Omental fat pad (tissue), 4 donors: ENCODE measurements around the gene CDK5. TPM values are rescaled to one million over a fixed set of nuclear protein-coding genes. Genes with fewer than 3 reads are reported as not detected.
"Not testable (repeated sequence)": the region's sequence is repeated elsewhere in the genome, so short reads cannot be mapped to it uniquely, and the experiment has no call there.

ENCODE experiments used
- ATAC-seq: fragments of 150-250 bp; one replicate; pipeline ENCODE4 v1.9.1; 2016; ENCODE audit warnings: mild to moderate bottlenecking, moderate library complexity; ENCODE audit not compliant: low FRiP score
- DNase-seq: peaks from one replicate; pipeline ENCODE4 v3.0.0-alpha.2; 2019; ENCODE audit warnings: low spot score
- total RNA-seq, 4 donors: library from RNA; depleted of rRNA; stranded (reverse); fragments of >200 nt; gene quantifications; one replicate each; pipeline ENCODE4 v1.1.0, GENCODE V29; 2016
- TF ChIP-seq, protein P1 (sequence below), 3 donors: fragments of 450-650 bp; IDR thresholded peaks; one replicate each; pipeline ENCODE4 v1.5.1; 2016 to 2017; ENCODE audit warnings: antibody characterized with exemption in 3 of 3, mild to moderate bottlenecking in 3 of 3, moderate library complexity in 2 of 3

Gene CDK5
- total RNA-seq, 4 donors from 2014 or later, result 6.1 to 10.4 (median 7.9) TPM

DNA sequence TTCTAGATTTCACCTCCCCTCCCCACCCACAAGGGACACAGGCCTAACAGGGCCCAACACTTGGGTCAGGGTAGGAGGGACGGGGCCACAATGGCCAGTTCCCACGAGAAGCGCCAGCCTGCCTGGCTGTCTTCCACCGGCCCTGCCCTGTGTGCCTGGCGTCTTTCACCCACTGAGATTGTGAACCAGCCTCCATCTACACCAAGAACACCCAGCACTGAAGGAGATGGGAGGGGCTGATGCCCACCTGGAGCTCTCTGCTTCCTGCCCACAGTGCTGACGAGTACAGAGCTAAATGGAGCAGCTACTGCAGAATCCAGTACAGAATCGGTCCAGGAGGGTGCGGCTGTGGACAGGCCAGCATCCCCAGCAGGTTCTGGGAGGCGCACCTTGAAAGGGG is 11.7 kb downstream of the CDK5 start:
- TF ChIP-seq, protein P1, sequence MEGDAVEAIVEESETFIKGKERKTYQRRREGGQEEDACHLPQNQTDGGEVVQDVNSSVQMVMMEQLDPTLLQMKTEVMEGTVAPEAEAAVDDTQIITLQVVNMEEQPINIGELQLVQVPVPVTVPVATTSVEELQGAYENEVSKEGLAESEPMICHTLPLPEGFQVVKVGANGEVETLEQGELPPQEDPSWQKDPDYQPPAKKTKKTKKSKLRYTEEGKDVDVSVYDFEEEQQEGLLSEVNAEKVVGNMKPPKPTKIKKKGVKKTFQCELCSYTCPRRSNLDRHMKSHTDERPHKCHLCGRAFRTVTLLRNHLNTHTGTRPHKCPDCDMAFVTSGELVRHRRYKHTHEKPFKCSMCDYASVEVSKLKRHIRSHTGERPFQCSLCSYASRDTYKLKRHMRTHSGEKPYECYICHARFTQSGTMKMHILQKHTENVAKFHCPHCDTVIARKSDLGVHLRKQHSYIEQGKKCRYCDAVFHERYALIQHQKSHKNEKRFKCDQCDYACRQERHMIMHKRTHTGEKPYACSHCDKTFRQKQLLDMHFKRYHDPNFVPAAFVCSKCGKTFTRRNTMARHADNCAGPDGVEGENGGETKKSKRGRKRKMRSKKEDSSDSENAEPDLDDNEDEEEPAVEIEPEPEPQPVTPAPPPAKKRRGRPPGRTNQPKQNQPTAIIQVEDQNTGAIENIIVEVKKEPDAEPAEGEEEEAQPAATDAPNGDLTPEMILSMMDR (IDR thresholded peaks at IDR 0.05), result no peak
- DNase-seq (no peak), ATAC-seq (no peak)

DNA sequence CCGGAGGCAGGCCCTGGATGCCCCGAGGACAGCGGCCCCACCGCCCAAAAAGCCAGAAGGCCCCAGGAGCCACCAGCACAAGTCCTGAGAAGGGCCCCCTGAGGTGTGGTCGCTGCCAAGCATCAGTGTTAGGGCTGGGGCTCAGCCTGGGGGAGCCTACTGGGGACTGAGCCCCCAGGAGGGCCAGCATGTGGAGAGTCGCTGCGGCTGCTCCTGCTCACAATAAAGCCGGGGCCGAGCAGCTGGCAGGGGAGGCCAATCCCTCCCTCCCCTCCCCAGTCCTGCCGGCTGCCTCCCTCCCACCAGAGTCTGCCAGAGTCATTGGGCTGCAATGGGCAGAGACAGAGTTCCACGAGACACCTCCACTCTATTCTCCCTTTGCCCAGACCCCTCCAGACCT is 12.4 kb downstream of the CDK5 start:
- TF ChIP-seq, protein P1 (IDR thresholded peaks at IDR 0.05), result no peak
- ATAC-seq (no peak), DNase-seq (no peak)

DNA sequence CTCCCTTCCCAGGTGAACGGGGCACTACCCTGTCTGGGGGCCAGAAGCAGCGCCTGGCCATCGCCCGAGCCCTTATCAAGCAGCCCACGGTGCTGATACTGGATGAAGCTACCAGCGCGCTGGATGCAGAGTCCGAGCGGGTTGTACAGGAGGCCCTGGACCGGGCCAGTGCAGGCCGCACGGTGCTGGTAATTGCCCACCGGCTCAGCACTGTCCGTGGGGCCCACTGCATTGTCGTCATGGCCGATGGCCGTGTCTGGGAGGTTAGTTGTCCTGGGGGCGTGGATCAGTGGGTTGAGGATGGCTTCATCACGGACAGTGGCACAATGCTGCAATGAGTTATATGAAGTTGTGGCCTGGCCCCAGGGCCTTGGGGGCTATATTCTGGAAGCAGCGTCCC is 13.7 kb downstream of the CDK5 start:
- DNase-seq, result no peak
- TF ChIP-seq, protein P1 (IDR thresholded peaks at IDR 0.05), result no peak
- no peak for ATAC-seq

DNA sequence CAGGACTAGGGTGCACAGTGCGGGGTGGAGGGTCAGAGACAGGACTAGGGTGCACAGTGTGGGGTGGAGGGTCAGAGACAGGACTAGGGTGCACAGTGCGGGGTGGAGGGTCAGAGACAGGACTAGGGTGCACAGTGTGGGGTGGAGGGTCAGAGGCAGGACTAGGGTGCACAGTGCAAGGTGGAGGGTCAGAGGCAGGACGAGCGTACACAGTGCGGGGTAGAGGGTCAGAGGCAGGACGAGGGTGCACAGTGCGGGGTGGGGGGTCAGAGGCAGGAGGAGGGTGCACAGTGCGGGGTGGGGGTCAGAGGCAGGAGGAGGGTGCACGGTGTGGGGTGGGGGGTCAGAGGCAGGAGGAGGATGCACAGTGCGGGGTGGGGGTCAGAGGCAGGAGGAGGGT is 14.2 kb downstream of the CDK5 start:
- not testable (repeated sequence) for DNase-seq, ATAC-seq

DNA sequence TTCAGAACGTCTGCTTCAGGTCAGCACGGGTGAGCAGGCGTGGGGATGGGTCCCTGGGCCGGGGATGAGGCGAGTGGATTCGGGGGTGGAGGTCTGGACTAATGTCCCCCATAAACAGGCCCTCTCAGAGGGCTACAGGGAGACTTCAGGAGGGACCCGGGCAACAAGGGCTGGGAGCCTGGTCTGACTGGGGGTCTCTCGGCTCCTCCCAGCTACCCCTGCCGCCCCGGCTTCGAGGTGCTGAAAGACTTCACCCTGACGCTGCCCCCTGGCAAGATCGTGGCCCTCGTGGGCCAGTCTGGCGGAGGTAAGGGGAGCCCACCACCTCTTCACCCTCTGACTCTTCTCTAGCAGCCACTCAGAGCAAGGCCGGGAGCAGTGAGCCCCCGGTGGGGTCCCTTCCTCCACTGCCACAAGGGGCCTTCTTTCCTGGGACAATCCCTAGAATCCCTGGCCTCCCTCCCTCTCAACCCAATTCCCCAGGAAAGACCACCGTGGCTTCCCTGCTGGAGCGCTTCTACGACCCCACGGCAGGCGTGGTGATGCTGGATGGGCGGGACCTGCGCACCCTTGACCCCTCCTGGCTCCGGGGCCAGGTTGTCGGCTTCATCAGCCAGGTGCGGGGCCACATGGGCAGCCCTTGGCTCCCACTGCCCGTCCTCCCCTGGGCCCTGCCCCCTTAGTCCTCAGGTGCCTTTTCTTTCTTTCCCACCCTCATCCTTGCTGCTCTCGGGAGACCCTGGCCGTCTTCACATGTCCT is 16.9 kb downstream of the CDK5 start:
- ATAC-seq, result no peak
- no peak for DNase-seq
- TF ChIP-seq, protein P1 (IDR thresholded peaks at IDR 0.05), result no peak

DNA sequence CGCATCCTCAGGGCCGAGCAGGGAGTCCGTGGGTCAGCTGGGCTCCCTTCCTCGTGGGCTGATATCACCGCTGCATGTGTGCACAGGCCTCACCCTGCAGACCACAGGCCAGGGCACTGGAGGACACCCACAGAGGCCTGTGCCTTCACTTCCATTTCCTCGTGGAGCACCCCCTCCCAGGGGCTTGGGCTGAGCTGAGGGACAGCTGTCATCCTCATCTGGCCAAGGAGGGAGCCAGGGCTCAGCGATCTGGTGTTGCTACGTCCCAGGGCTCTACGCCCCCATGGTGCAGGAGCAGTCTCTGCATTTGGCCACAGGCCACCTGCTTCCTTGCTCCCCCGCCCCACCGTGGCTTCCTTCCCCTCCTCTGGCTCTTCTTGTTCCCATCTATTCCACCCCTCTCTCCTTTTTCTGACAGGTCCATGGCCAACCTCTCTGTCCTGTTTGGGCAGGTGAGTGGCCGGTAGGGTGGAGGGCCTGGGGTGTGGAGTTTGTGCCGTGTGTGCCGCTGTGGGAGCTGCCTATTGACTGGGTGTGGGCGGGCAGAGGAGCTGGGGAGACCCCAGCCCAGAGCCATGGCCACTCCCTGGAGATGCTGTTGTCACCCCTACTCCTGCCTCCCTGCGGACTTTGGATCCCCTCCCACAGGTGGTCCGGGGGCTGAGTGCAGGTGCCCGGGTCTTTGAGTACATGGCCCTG is 17.7 kb downstream of the CDK5 start:
- TF ChIP-seq, protein P1 (IDR thresholded peaks at IDR 0.05), result no peak
- ATAC-seq (no peak), DNase-seq (no peak)

DNA sequence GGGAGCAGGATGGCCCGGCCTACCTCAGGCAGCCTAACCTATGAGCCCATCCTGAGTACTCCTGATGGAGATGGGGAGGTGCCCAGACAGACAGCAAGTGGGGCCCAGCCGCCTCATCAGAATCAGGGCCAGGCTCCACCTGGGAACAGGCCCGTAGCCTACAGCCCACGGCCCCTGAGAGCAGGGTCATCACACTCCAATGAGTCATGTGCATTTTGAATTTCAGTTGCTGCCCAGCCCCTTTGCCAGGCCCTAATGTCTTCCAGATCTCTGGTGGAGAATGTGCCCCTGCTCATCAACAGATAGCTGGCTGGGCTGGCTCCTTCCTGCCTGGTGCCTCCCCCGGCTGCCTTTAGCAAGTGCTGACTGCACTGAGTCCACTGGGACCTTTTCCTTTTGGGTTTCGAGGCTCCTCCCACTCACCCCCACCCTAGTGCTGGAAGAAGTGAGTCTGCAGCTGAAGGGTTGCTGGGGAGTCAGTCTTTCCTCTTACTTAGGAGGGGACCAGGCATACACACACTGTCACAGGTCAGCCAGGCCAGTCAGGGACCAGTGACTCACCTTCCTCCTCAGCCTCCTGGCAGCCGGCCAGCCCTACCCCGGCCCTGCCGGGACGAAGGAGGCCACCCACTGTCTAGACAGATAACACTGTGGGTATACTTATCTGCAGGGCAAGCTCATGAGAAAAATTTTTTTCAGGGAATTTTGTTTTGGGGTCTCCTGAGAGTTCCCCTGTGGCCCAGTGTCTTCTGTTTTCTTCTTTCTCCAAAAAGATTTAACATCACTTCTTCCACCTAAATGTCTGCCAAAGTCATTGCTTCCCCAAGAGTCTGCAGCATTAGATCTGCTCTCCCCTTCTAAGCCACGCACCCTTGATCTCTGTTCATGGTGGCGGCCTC is 18.5 kb downstream of the CDK5 start:
- peak; percentile 91 for ATAC-seq
- TF ChIP-seq, protein P1 (IDR thresholded peaks at IDR 0.05), result no peak
- peak; percentile 81 for DNase-seq
